Effector memory CD8-positive, alpha-beta T cell (primary cell): ENCODE data around the gene L1TD1.
"Not testable (repeated sequence)": the region's sequence is repeated elsewhere in the genome, so short reads cannot be mapped to it uniquely, and the experiment has no call there.

ENCODE experiments used
- ATAC-seq: fragments of 150-1000 bp; cut with Tn5 transposase; replicated peaks from 2 replicates; pipeline ENCODE4 v1.10.0; 2021; ENCODE audit warnings: mild to moderate bottlenecking, moderate library complexity
- DNase-seq, 3 experiments: peaks; one replicate each; pipeline ENCODE4 v3.0.0; 2021
- H3K27ac Mint-ChIP-seq, 2 donors: one replicate each; pipeline ENCODE4 v1.8.0; 2022; ENCODE audit warnings: mild to moderate bottlenecking in 2 of 2, mixed read lengths in 2 of 2, moderate library complexity in 2 of 2
- H3K27me3 Mint-ChIP-seq, 2 donors: one replicate each; pipeline ENCODE4 v1.8.0; 2022; ENCODE audit warnings: mixed read lengths in 2 of 2
- H3K36me3 Mint-ChIP-seq: one replicate; pipeline ENCODE4 v1.8.0; 2022; ENCODE audit warnings: mild to moderate bottlenecking, moderate library complexity, mixed read lengths; ENCODE audit not compliant: insufficient read depth
- H3K4me1 Mint-ChIP-seq, 2 donors: one replicate each; pipeline ENCODE4 v1.8.0; 2022; ENCODE audit warnings: low read depth in 2 of 2, mixed read lengths in 2 of 2
- H3K4me3 Mint-ChIP-seq, 2 donors: one replicate each; pipeline ENCODE4 v1.8.0; 2022; ENCODE audit warnings: mild to moderate bottlenecking in 2 of 2, mixed read lengths in 2 of 2, moderate library complexity in 2 of 2
- H3K9me3 Mint-ChIP-seq, 2 donors: one replicate each; pipeline ENCODE4 v1.8.0; 2022; ENCODE audit warnings: mixed read lengths in 2 of 2

Gene L1TD1

DNA sequence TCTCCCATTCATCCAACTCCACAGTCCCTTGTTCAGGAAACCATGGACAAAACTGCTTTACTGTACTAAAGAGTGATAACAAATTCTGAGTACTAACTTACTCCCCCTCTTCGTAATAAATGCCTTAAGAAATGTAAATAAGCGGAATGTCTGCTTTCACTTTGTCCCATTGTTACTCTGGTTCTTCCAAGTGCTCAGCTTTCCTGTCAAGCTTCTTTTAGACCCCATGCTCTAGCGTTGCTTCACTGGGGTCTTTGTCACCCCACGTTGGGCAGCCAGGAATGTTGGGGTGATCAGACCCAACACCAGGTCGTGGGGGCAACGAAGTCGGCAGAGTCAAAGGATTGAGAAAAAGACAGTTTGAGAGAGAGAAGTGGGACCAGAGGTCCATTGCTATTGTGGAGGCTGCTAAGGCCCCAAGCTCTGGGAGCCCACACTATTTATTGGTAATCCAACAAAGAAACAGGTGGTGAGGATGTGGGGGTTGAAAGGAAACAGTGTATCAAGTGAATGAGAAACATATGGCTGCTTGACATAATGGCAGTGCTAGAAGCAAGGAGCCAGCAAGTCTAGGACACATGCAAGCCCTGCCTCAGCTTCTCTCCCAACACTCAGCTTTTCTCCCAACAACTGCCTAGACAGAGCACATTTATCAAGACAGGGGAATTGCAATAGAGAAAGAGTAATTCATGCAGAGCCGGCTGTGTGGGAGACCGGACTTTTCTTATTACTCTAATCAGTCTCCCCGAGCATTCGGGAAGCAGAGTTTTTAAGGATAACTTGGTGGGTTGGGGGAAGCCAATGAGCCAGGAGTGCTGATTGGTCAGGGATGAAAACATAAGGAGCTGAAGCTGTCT is 11.3 kb upstream of the L1TD1 start:
- not testable (repeated sequence) for H3K36me3 Mint-ChIP-seq, H3K9me3 Mint-ChIP-seq, ATAC-seq, H3K27ac Mint-ChIP-seq, H3K4me1 Mint-ChIP-seq, H3K4me3 Mint-ChIP-seq, DNase-seq
- peaks cover 9 to 20% of the 10 kb centered on the region in 2 donors for H3K27me3 Mint-ChIP-seq

DNA sequence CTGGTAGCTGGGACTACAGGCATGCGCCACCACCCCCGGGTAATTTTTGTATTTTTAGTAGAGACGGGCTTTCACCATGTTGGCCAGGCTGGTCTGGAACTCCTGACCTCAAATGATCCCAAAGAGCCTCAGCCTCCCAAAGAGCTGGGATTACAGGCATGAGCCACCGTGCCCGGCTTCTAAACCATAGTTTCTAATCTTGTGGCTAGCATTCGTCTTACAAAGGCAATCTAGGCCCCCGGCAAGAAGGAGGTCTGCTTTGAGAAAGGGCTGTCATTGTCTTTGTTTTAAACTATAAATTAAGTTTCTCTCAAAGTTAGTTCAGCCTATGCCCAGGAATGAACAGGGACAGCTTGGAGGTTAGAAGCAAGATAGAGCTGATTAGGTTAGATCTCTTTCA is 10.3 kb upstream of the L1TD1 start:
- no peak for ATAC-seq
- Mint-ChIP-seq H3K27ac (no peak overlapping the region), H3K4me3 (no peak overlapping the region), H3K36me3 (peaks cover 3% of the 10 kb centered on the region), H3K4me1 (no peaks in the 10 kb centered on the region), H3K27me3 (peaks cover 9 to 24% of the 10 kb centered on the region in 2 donors), H3K9me3 (no peaks in the 10 kb centered on the region)
- no peak for DNase-seq

DNA sequence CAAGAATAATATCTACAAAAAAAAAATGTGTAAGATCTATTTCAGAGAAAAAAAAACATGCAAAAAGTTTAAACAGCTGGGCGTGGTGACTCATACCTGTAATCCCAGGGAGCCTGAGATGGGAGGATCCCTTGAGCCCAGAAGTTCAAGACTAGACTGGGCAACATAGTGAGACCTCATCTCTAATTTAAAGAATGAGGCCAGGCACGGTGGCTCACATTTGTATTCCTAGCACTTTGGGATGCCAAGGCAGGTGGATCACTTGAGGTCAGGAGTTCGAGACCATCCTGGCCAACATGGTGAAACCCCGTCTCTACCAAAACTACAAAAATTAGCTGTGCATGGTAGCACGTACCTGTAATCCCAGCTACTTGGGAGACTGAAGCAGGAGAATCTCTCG is 9.4 kb upstream of the L1TD1 start:
- not testable (repeated sequence) for H3K9me3 Mint-ChIP-seq, H3K4me1 Mint-ChIP-seq, ATAC-seq, H3K4me3 Mint-ChIP-seq, H3K27ac Mint-ChIP-seq, DNase-seq, H3K36me3 Mint-ChIP-seq
- H3K27me3 Mint-ChIP-seq, result peaks cover 9 to 24% of the 10 kb centered on the region in 2 donors

DNA sequence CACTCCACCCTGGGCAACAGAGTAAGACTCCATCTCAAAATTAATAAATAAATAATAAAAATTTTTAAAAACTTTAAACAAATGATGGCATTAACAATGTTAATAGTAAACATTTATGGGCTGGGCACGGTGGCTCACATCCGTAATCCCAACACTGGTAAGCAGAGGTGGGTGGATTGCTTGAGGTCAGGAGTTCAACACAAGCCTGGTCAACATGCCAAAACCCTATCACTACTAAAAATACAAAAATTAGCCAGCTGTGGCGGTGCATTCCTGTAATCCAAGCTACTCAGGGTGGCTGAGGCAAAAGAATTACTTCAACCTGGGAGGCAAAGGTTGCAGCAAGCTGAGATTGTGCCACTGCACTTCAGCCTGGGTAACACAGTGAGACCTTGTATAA is 9.0 kb upstream of the L1TD1 start:
- H3K4me1 Mint-ChIP-seq, result no peaks in the 10 kb centered on the region
- no peaks in the 10 kb centered on the region for H3K9me3 Mint-ChIP-seq
- ATAC-seq, result no peak
- H3K4me3 Mint-ChIP-seq, result no peak overlapping the region
- peaks cover 3% of the 10 kb centered on the region for H3K36me3 Mint-ChIP-seq
- DNase-seq, result no peak
- no peak overlapping the region for H3K27ac Mint-ChIP-seq
- peaks cover 9 to 24% of the 10 kb centered on the region in 2 donors for H3K27me3 Mint-ChIP-seq

DNA sequence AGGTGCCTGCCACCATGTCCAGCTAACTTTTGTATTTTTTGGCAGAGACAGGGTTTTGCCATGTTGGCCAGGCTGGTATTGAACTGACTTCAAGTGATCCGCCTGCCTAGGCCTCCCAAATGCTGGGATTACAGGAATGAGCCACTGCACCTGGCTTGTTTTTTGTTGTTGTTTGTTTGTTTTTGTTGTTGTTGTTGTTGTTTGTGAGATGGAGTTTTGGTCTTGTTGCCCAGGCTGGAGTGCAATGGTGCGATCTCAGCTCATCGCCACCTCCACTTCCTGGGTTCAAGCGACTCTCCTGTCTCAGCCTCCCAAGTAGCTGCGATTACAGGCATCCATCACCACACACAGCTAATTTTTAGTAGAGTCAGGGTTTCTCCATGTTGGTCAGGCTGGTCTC is 7.1 kb upstream of the L1TD1 start:
- Mint-ChIP-seq H3K27me3 (peaks cover 8 to 20% of the 10 kb centered on the region in 2 donors), H3K4me1 (no peaks in the 10 kb centered on the region), H3K4me3 (no peak overlapping the region), H3K27ac (no peak overlapping the region), H3K9me3 (no peaks in the 10 kb centered on the region), H3K36me3 (peaks cover 3% of the 10 kb centered on the region)
- DNase-seq, result no peak
- no peak for ATAC-seq

DNA sequence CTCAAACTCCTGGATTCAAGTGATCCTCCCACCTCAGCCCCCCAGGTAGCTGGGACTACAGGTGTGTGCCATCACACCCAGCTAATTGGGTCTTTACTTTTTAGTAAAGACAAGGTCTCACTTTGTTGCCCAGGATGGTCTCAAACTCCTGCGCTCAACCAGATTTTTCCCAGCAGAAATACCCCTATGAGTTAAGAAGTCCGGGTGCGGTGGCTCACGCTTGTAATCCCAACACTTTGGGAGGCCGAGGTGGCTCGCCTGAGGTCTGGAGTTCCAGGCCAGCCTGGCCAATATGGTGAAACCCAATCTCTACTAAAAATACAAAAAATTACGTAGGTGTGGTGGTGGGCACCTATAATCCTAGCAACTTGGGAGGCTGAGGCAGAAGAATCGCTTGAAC is 6.5 kb upstream of the L1TD1 start:
- H3K27ac Mint-ChIP-seq, result no peak overlapping the region
- H3K9me3 Mint-ChIP-seq, result no peaks in the 10 kb centered on the region
- no peak for ATAC-seq
- DNase-seq, result no peak
- peaks cover 12 to 26% of the 10 kb centered on the region in 2 donors for H3K27me3 Mint-ChIP-seq
- H3K4me1 Mint-ChIP-seq, result no peaks in the 10 kb centered on the region
- H3K4me3 Mint-ChIP-seq, result no peak overlapping the region
- peaks cover 3% of the 10 kb centered on the region for H3K36me3 Mint-ChIP-seq

DNA sequence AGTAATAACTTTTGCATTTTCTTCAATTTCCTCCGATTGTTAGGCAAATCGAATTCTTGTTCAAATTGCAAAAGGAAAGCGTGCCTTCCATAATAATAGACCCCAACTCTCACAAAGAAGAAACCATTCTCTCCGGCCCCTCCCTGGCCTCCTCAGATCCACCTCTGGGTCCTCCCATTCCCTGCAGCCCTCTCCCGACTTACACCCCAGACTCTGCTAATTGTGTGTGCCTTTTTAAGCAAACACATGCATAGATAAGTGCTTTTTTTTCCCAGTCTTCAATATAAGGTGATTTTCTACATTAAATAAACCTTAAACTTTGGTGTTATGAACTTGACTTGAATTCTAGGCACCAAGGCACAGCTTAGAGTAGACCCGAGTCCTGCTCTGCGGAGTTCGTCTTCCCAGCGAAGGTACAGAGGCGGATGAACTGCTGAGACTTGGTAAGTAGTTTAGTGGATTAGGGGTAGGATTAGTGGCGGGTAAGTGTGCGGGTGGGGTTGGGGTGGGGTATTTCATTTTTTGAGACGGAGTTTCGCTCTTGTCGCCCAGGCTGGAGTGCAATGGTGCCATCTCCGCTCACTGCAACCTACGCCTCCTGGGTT is 1.5 kb downstream of the L1TD1 start:
- ATAC-seq, result no peak
- H3K27ac Mint-ChIP-seq, result no peak overlapping the region
- H3K36me3 Mint-ChIP-seq, result no peaks in the 10 kb centered on the region
- peaks cover 1 to 7% of the 10 kb centered on the region in 2 donors for H3K4me1 Mint-ChIP-seq
- DNase-seq, result no peak
- no peak overlapping the region for H3K4me3 Mint-ChIP-seq
- H3K9me3 Mint-ChIP-seq, result no peaks in the 10 kb centered on the region
- H3K27me3 Mint-ChIP-seq, result peaks cover 36 to 54% of the 10 kb centered on the region in 2 donors

DNA sequence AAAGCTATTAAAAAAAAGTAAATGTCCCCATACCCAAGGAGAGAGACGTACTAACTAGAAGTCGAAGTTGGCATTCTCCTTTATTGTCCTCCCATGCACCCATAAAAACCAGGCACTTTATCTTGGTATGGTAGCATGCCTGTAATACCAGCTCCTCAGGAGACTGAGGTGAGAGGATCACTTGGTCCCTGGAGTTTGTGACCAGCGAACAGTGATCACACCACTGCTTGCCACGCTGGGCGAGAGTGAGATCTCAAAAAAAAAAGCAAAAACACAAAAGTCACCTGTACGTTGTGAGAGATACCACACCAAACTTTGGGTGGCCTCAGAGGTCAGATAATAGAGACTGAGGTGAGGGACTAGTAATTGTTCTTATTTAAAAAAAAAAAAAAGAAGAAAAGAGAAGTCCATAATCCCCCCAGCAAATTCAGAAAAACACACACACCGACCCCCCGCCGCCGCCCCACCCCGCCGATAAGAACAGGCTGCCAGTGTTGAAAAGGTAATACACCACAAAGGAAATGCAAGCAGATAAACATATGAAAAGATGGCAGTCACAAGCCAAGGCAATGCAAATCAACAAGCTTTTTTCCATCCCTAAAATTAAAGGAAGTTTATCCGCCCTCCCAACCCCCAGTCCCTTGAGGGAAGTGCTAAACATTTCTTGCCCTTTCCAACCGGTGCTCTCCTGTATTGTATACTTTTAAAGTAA is 3.6 kb downstream of the L1TD1 start:
- no peak for ATAC-seq
- Mint-ChIP-seq H3K27ac (no peak overlapping the region), H3K36me3 (no peaks in the 10 kb centered on the region), H3K4me3 (no peak overlapping the region), H3K9me3 (no peaks in the 10 kb centered on the region), H3K4me1 (peaks cover 1 to 7% of the 10 kb centered on the region in 2 donors), H3K27me3 (peaks cover 23 to 37% of the 10 kb centered on the region in 2 donors)
- DNase-seq, result no peak

DNA sequence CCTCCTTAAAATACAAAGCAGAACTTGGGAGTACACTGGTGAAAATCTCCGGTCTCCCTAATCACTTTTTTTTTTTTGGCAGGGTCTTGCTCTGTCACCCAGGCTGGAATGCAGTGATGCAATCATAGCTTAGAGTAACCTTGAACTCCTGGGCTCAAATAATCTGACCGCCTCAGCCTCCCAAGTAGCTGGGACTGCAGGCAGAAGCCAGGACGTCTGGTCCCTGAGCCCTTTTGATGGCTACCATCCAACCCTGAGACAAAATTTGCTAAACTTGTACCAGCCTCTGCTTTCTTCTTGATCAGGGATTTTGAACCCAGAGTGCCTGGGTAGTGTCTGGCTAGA is 4.1 kb downstream of the L1TD1 start:
- peaks cover 18 to 32% of the 10 kb centered on the region in 2 donors for H3K27me3 Mint-ChIP-seq
- no peak overlapping the region for H3K27ac Mint-ChIP-seq
- H3K4me1 Mint-ChIP-seq, result peaks cover 1 to 7% of the 10 kb centered on the region in 2 donors
- no peaks in the 10 kb centered on the region for H3K9me3 Mint-ChIP-seq
- DNase-seq (no peak), ATAC-seq (no peak)
- H3K36me3 Mint-ChIP-seq, result no peaks in the 10 kb centered on the region
- no peak overlapping the region for H3K4me3 Mint-ChIP-seq

DNA sequence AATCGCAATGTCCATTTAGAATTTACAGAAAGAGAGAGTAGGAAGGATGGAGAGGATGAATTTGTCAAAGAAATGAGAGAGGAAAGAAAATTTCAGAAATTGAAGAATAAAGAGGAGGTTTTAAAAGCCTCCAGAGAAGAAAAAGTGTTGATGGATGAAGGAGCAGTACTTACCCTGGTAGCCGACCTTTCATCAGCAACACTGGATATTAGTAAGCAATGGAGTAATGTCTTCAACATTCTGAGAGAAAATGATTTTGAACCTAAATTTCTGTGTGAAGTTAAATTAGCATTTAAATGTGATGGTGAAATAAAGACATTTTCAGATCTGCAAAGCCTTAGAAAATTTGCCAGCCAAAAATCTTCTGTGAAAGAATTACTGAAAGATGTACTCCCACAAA is 12.5 kb downstream of the L1TD1 start:
- H3K27me3 Mint-ChIP-seq, result peaks cover 0 to 5% of the 10 kb centered on the region in 2 donors
- ATAC-seq, result no peak
- H3K4me1 Mint-ChIP-seq, result no peaks in the 10 kb centered on the region
- no peak overlapping the region for H3K4me3 Mint-ChIP-seq
- no peak overlapping the region for H3K27ac Mint-ChIP-seq
- no peak for DNase-seq
- peaks cover 4 to 15% of the 10 kb centered on the region in 2 donors for H3K9me3 Mint-ChIP-seq
- no peaks in the 10 kb centered on the region for H3K36me3 Mint-ChIP-seq

DNA sequence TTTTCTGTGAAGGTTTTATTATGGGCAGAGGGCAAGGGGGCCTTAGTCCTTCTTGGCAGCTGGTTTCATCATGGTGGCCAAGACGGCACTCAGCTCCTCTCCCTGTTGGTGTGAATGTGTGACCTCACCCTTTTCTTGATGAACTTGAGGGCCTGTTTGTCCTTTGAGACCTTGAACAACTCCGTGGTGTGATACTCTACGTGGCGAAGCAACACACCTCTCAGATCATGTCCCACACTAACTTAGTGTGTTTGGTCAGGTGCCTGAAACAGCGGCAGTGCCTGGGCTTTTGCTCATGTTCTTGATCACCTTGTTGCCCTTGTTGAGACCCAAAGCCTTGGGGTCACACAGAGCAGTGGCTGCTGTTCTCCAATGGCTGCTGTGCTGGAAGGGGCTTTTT is 13.4 kb downstream of the L1TD1 start:
- DNase-seq, result no peak
- H3K9me3 Mint-ChIP-seq, result peaks cover 4 to 15% of the 10 kb centered on the region in 2 donors
- H3K36me3 Mint-ChIP-seq, result no peaks in the 10 kb centered on the region
- no peak overlapping the region for H3K4me3 Mint-ChIP-seq
- ATAC-seq, result no peak
- H3K27ac Mint-ChIP-seq, result no peak overlapping the region
- no peaks in the 10 kb centered on the region for H3K4me1 Mint-ChIP-seq
- H3K27me3 Mint-ChIP-seq, result peaks cover 0 to 5% of the 10 kb centered on the region in 2 donors

DNA sequence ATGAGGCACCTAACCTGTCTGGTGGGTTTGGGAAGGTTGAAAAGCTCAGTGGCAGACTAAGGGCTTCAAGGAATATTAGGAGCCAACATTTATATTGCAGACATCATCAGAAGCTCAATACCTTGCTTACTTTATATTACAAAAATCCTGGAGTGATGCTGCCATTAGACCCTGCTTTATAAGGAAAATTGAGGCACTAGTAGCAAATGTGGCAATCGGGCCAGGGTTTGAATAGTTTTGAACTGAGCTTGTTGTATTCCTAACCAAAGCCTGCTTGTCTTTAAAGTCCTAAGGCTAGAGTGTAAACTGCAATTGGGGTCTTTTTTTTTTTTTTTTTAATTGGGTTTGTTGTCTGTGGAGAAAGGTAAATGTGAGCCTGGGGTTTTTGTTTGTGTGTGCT is 14.3 kb downstream of the L1TD1 start:
- peaks cover 0 to 5% of the 10 kb centered on the region in 2 donors for H3K27me3 Mint-ChIP-seq
- ATAC-seq (no peak), DNase-seq (no peak)
- H3K4me1 Mint-ChIP-seq, result no peaks in the 10 kb centered on the region
- no peak overlapping the region for H3K27ac Mint-ChIP-seq
- peaks cover 4 to 15% of the 10 kb centered on the region in 2 donors for H3K9me3 Mint-ChIP-seq
- H3K4me3 Mint-ChIP-seq, result no peak overlapping the region
- H3K36me3 Mint-ChIP-seq, result no peaks in the 10 kb centered on the region

DNA sequence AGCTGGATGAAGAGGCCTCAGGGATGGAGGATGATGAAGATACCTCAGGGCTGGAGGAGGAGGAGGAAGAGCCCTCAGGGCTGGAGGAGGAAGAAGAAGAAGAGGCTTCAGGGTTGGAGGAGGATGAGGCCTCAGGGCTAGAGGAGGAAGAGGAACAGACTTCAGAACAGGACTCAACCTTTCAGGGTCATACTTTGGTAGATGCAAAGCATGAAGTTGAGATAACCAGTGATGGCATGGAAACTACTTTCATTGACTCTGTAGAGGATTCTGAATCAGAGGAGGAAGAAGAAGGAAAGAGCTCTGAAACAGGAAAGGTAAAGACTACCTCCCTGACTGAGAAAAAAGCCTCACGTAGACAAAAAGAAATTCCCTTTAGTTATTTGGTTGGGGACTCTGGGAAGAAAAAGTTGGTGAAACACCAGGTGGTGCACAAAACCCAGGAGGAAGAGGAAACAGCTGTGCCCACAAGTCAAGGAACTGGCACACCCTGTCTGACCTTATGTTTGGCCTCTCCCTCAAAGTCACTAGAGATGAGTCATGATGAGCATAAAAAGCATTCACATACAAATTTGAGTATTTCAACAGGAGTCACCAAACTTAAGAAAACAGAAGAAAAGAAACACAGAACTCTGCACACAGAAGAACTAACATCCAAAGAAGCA is 15.4 kb downstream of the L1TD1 start:
- Mint-ChIP-seq H3K27me3 (peaks cover 0 to 5% of the 10 kb centered on the region in 2 donors), H3K4me3 (no peak overlapping the region), H3K4me1 (no peaks in the 10 kb centered on the region), H3K9me3 (peaks cover 4 to 15% of the 10 kb centered on the region in 2 donors), H3K36me3 (no peaks in the 10 kb centered on the region), H3K27ac (no peak overlapping the region)
- no peak for DNase-seq
- no peak for ATAC-seq
